T-helper 9 cell (primary cell): Measurements from ENCODE around the gene NAGPA.
"Not testable (repeated sequence)": the region's sequence is repeated elsewhere in the genome, so short reads cannot be mapped to it uniquely, and the experiment has no call there.

ENCODE experiments used
- DNase-seq: peaks from one replicate; pipeline ENCODE4 v3.0.0-alpha.2; 2020
- total RNA-seq, 2 donors: gene quantifications; one replicate each; lab custom pipeline; 2026; lab: John Stamatoyannopoulos, UW

Gene NAGPA
- total RNA-seq: 25.1 to 40.7 reads per million in 2 donors

- DNase-seq: peak; percentile 78
Measured at GRCh38 chr16:5033256-5034166, at the start of gene NAGPA. TSS of gene NAGPA (minus strand) at chr16:5033935. CDS start at chr16:5033914, 21 bp downstream.

GRCh38 chr16:5080996-5081395 lies 47.3 kb upstream of the NAGPA start:
- not testable (repeated sequence) for DNase-seq

- DNase-seq: not testable (repeated sequence)
Measured at GRCh38 chr16:5080461-5080860, 46.7 kb upstream of the NAGPA start.

GRCh38 chr16:5078626-5079025 lies 44.9 kb upstream of the NAGPA start:
- DNase-seq: no peak

- no peak for DNase-seq
Measured at GRCh38 chr16:5077304-5077703, 43.6 kb upstream of the NAGPA start.

GRCh38 chr16:5075637-5076036 lies 41.9 kb upstream of the NAGPA start:
- no peak for DNase-seq

GRCh38 chr16:5073771-5074170 lies 40.0 kb upstream of the NAGPA start:
- not testable (repeated sequence) for DNase-seq

- no peak for DNase-seq
Measured at GRCh38 chr16:5073279-5073629, 39.5 kb upstream of the NAGPA start.

- no peak for DNase-seq
Measured at GRCh38 chr16:5072334-5073278, 38.9 kb upstream of the NAGPA start.

GRCh38 chr16:5071681-5072333 lies 38.1 kb upstream of the NAGPA start, which contains the start of gene ALG1:
TSS of gene ALG1 (plus strand) at chr16:5071843. CDS start at chr16:5071850, 7 bp downstream.
- peak; percentile 86 for DNase-seq

- no peak for DNase-seq
Measured at GRCh38 chr16:5071341-5071680, 37.6 kb upstream of the NAGPA start.

- no peak for DNase-seq
Measured at GRCh38 chr16:5070431-5071186, 36.9 kb upstream of the NAGPA start.

- no peak for DNase-seq
Measured at GRCh38 chr16:5069854-5070253, 36.1 kb upstream of the NAGPA start.

- DNase-seq: no peak
Measured at GRCh38 chr16:5069048-5069447, 35.3 kb upstream of the NAGPA start.

GRCh38 chr16:5066511-5066910 lies 32.8 kb upstream of the NAGPA start:
- DNase-seq: no peak

GRCh38 chr16:5065813-5066212 lies 32.1 kb upstream of the NAGPA start, which contains the start of gene C16orf89:
TSS of gene C16orf89 (minus strand) at chr16:5065956. CDS start at chr16:5065908, 48 bp downstream.
- DNase-seq: no peak

GRCh38 chr16:5065326-5065725 lies 31.6 kb upstream of the NAGPA start:
- no peak for DNase-seq

- no peak for DNase-seq
Measured at GRCh38 chr16:5064915-5065314, 31.2 kb upstream of the NAGPA start.

- no peak for DNase-seq
Measured at GRCh38 chr16:5062790-5063765, 29.3 kb upstream of the NAGPA start.

- no peak for DNase-seq
Measured at GRCh38 chr16:5062051-5062450, 28.3 kb upstream of the NAGPA start.
